HG03066 (cell line): ENCODE results near the gene DPYSL4.

Experiments
- ATAC-seq: cut with Tn5 transposase; IDR thresholded peaks from one replicate; pipeline ENCODE4 v1.9.1; 2021; ENCODE audit warnings: low read depth; ENCODE audit not compliant: unreplicated experiment

The DPYSL4 gene

GRCh38 chr10:132186488-132187429, at the start of gene DPYSL4:
TSS of gene DPYSL4 (plus strand) at chr10:132186948. CDS start at chr10:132187064, 116 bp downstream.
- ATAC-seq = no peak

GRCh38 chr10:132137111-132138072, 49.4 kb upstream of the DPYSL4 start:
- ATAC-seq = no peak

GRCh38 chr10:132138133-132138532, 48.6 kb upstream of the DPYSL4 start:
- ATAC-seq = no peak

GRCh38 chr10:132138596-132138995, 48.2 kb upstream of the DPYSL4 start:
- ATAC-seq = no peak

GRCh38 chr10:132139526-132139925, 47.2 kb upstream of the DPYSL4 start:
- ATAC-seq = no peak

GRCh38 chr10:132140167-132140925, 46.4 kb upstream of the DPYSL4 start:
- no peak for ATAC-seq

- ATAC-seq = no peak
Measured at GRCh38 chr10:132141076-132141475, 45.7 kb upstream of the DPYSL4 start.

GRCh38 chr10:132141526-132142395, 45.0 kb upstream of the DPYSL4 start:
- no peak for ATAC-seq

- ATAC-seq = peak; percentile 75
Measured at GRCh38 chr10:132142396-132143161, 44.2 kb upstream of the DPYSL4 start.

- ATAC-seq = no peak
Measured at GRCh38 chr10:132143162-132143561, 43.6 kb upstream of the DPYSL4 start.

GRCh38 chr10:132144086-132144485, 42.7 kb upstream of the DPYSL4 start:
- ATAC-seq = no peak

GRCh38 chr10:132145002-132145401, 41.7 kb upstream of the DPYSL4 start:
- no peak for ATAC-seq

- ATAC-seq = no peak
Measured at GRCh38 chr10:132145521-132146185, 41.1 kb upstream of the DPYSL4 start.

GRCh38 chr10:132146271-132146671, 40.5 kb upstream of the DPYSL4 start:
- no peak for ATAC-seq

- ATAC-seq = no peak
Measured at GRCh38 chr10:132146941-132147915, 39.5 kb upstream of the DPYSL4 start.

GRCh38 chr10:132148261-132149251, 38.2 kb upstream of the DPYSL4 start:
- no peak for ATAC-seq
